Ovary (tissue), 3 donors: Measurements from ENCODE around the gene LGALS7.

ENCODE experiments used
- CTCF ChIP-seq, 3 donors: fragments of 450-650 bp in 2 of 3; fragments of 200-600 bp in 1 of 3; IDR thresholded peaks; one replicate each; pipeline versions ENCODE4 v1.5.1 to v1.8.0; 2016 to 2022; ENCODE audit warnings: antibody characterized with exemption in 3 of 3, mild to moderate bottlenecking in 1 of 3
- EP300 ChIP-seq: sonication (generic); formaldehyde crosslinking; IDR thresholded peaks from one replicate; pipeline ENCODE4 v1.6.1; 2017; ENCODE audit warnings: antibody characterized with exemption
- POLR2A ChIP-seq: fragments of 450-650 bp; IDR thresholded peaks from one replicate; pipeline ENCODE4 v1.6.1; 2017; ENCODE audit warnings: antibody characterized with exemption, mild to moderate bottlenecking, moderate library complexity
- donor health status: DM: no; HTN: no; CAD: no.

- TF ChIP-seq CTCF (IDR thresholded peaks at IDR 0.05) (no peak), POLR2A (no peak), EP300 (no peak)
These were observed 40.1 kb downstream of the LGALS7 start for GRCh38 chr19:38733241-38733492.
